HG03342 (cell line): ENCODE data around the gene MYO7B.

Source experiments
- ATAC-seq: cut with Tn5 transposase; IDR thresholded peaks from one replicate; pipeline ENCODE4 v1.9.1; 2021; ENCODE audit warnings: mild to moderate bottlenecking, moderate library complexity; ENCODE audit not compliant: unreplicated experiment

Gene MYO7B

DNA sequence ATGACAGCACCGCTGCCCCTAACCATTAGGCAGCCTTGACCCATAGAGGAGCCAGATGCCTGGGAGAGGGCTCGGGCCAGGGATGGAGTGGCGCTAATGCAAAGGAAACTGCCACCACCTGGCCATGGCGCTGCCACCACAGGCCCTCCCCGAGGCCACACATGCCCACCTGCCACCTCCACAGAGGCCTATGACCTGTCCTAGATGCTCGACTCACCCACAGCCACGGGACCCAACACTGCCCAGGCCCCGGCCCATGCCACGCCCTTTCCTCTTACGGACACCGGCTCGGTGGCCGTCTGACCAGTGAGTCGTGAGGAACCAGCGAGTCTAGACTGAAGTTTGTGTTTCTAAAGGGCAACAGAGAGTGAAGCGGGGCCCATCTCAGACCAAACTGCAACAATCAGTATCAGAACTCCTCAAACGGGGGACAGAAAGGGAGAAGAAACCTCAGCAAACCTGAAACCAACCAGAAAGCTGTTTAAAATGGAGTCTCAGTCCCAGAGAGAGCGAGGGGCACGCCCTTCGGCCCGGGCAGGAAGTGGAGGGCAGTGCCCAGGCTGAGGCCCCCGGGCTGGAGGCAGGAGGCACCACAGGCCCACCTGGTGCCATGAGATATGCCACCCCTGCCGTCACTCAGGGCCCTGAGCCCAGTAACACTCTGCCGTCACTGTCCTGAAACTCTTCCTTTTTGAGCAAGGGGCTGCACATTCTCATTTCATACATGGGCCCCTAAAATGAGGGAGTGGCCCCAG is 111.2 kb downstream of the MYO7B start:
- no peak for ATAC-seq

DNA sequence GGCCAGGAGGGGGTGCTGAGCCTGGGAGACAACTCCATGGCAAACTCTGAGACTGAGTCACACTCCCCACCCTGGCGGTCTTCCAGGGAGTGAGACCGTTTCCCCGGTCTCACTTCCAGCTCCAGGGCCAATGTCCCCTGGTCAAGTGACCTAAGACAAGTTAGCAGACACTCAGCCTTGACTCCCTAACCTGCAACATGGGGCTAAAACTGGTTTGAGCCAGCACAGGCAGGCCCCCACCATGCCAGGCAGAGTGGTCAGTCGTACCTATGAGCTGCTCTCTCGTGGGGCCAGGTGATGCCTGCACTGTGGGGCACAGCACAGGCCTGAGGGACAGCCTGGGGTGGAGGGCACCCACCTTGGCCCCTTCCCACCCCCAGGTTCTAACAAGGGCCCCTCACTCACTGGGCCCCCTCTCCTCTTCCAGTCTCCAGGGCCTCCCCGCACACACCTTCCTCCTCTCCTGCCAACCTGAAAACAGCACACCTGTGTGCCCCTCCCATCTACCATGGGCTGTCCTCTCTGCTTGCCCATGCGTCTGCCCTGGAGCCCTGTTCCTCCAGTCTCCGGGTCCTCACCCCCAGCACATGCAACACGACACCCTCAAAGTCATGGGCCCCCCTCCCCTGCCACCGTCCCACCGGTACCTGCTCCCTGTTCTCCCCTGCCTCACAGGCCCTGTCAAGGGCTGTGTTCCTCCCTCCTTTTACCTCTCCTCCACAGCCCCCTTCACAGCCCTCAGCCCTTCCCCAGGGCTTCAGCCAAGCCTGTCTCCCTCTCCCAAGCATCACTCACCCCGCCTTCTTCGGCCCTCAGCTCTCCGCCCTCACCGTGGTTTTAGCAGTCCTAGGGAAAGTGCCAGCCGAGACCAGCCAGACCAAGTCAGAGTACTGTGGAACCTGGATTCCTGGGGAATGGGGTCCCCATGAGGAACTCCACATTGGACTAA is 112.0 kb downstream of the MYO7B start:
- no peak for ATAC-seq

DNA sequence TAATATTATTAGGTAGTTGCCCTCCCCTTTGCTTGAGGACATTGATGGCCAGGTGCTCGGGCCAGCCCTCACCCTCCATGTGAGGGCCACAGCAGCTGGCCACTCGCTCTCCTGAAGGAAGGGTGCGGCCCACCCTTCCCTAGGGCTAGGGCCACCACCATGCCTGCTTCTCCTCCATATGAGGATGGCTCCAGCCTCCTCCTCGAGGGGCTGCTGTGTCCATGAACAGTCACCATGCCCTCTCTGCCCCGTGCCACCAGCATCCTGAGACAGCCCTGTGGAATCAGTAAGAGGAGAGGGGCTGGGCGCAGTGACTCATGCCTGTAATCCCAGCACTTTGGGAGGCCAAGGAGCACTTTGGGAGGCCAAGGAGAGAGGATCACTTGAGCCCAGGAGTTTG is 112.8 kb downstream of the MYO7B start:
- no peak for ATAC-seq

DNA sequence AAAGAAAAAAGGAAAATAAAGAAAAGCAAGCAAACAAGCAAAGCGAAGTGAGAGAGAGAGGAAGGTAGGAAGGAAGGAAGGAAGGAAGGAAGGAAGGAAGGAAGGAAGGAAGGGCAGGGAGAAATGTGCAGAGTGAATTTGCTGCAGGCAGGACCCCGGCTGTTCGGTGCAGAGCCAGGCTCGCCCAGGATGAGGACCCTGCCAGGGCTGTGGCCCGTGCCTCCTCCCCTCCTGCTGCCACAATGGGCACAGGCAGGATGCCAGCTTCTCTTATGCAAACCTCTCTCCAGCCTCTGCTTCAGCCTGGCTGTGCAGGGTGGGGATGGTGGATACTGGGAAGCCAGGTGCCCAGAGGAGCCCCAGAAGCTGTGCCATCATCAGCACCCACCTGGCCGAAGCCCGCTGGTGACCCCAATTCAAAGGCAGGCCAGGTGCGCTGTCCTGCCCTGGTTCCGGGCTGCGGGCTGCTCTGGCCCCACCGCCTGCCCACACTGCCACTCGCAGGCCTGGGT is 113.7 kb downstream of the MYO7B start:
- no peak for ATAC-seq

DNA sequence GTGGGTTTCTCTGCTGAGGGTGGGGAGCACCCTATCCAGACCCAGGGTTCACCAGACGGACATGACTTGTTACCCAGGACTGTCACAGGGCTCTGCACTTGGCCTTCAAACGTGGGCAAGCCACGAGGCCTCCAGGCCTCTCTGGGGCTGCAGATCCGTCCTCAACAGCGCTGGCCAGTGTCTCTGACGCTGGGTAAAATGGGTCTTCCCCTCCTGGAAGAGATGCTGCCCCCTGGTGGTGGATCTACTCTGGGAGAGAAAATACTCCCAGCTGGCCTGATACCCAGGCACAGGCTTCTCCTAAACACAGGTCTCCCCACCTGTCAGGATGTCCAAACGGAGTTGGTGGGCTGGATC is 114.2 kb downstream of the MYO7B start:
- ATAC-seq = peak; percentile 60

DNA sequence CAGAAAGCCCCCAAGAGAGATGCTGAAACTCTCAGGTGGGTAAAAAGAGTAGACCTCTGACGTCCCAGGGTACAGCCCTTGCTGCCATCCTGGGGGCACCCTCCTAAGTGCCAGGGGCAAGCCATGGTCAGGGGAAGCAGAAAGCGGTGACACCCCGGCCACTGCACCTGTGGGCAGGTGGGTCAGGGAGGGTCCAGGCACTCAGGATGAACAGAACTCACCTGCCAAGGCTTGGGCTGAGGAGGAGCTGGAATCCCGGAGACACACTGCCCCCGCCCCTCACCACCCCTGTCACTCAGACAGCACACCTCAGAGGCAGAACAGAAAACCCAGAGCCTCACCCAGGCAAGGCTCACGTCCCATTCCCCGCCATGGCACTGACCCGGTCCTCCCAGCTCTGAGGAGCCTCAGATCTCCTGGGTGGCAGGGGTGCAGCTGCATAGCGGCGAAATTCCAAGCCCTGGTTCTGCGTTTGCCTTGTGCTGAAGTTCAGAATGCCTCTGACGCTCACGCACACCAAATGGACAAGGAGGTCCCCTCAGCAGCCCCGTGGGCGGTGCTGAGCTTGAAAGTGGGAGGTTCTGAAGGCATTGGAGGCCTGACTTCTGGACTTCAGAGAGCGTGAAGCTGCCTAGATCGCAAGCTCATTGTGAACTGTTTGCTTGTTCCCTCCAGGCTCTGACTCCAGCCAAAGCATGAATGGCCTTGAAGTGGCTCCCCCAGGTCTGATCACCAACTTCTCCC is 114.7 kb downstream of the MYO7B start:
- no peak for ATAC-seq

DNA sequence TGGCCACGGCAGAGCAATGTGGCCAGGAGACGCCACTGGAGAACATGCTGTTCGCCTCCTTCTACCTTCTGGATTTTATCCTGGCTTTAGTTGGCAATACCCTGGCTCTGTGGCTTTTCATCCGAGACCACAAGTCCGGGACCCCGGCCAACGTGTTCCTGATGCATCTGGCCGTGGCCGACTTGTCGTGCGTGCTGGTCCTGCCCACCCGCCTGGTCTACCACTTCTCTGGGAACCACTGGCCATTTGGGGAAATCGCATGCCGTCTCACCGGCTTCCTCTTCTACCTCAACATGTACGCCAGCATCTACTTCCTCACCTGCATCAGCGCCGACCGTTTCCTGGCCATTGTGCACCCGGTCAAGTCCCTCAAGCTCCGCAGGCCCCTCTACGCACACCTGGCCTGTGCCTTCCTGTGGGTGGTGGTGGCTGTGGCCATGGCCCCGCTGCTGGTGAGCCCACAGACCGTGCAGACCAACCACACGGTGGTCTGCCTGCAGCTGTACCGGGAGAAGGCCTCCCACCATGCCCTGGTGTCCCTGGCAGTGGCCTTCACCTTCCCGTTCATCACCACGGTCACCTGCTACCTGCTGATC is 115.4 kb downstream of the MYO7B start:
- no peak for ATAC-seq

DNA sequence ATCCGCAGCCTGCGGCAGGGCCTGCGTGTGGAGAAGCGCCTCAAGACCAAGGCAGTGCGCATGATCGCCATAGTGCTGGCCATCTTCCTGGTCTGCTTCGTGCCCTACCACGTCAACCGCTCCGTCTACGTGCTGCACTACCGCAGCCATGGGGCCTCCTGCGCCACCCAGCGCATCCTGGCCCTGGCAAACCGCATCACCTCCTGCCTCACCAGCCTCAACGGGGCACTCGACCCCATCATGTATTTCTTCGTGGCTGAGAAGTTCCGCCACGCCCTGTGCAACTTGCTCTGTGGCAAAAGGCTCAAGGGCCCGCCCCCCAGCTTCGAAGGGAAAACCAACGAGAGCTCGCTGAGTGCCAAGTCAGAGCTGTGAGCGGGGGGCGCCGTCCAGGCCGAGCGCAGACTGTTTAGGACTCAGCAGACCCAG is 115.9 kb downstream of the MYO7B start:
- no peak for ATAC-seq

DNA sequence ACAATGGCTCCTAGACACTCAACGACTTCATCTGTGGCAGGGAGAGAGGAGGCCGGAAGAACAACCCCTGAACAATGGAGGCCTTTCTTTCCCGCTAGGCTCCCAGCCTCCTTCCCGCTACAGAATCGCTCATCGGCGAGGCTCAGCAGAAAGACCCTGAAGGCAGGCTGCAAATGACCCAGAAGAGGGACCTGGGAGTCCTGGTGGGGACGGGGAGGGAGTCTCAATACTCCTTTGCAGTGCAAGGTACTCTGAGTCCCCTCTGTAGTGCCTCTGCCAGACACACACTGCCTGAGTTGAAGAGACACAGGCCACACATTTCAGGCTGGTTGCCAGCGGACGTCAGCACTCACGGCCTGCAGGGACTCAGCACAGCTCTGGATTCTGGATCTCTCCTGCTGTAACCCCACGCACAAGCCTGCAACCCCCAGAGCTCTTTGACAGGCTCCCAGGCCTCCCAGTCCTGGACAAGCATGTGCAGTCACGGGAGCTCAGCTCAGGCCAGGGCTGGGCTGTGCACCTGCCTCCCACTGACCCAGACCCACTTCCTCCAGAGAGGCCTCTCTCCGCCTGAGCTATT is 116.6 kb downstream of the MYO7B start:
- no peak for ATAC-seq

DNA sequence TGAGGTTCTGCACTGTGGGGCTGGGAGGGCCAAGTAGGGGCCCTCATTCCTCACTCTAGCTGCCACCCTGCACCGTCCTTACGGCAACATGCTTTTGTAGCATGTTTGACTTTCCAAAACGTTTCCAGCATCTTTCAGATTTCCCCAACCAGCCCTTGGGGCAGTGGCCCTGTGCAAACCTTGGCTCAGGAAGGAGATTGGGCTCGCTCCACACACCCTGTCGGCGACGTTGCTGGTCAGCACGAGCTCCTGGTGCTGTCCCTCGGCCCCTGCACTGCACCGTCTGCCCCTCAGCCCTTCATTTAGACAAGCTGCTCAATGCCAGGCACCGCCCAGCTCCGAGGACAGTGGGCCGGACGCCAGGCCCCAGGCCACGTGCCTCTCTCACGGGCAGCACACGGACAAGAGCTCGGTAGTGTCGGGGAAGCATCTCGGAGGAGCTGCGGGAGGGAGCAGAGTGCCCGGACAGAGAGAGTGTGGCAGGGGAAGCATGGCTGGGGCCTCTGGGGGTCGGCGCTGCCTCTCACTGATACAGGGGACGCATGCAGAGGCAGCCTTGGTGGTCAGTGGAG is 117.4 kb downstream of the MYO7B start:
- no peak for ATAC-seq

DNA sequence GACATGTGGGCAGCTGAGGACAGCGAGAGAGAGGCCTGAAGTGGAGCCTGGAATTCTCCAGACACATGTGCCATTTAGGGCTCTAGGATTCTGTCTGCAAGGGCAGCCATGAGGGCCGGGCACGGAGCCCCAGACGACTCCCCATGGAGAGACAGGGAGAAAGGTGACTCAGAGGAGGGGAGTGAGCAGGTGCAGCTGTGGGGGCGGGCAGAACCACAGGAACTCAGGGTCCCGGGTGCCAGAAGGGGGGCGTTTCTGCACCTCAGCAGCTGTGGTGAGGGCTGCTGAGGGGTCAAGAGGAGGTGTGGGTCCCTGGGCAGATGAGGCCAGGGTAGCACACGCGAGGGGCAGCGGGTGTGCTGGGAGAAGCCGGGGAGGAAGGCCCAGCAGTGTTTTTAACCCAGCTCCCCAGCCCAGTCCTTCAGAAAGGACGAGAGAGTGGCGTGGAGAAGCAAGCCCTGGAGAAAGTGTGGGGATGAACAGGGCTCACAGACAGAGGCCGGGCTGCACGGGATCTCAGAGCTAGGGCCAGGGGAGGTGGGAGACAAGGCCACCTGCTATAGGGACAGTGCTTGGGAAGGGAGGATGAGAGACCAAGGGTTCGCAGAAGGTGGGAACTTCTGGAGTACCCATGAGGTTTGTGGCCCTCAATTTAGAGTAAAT is 118.1 kb downstream of the MYO7B start:
- no peak for ATAC-seq

DNA sequence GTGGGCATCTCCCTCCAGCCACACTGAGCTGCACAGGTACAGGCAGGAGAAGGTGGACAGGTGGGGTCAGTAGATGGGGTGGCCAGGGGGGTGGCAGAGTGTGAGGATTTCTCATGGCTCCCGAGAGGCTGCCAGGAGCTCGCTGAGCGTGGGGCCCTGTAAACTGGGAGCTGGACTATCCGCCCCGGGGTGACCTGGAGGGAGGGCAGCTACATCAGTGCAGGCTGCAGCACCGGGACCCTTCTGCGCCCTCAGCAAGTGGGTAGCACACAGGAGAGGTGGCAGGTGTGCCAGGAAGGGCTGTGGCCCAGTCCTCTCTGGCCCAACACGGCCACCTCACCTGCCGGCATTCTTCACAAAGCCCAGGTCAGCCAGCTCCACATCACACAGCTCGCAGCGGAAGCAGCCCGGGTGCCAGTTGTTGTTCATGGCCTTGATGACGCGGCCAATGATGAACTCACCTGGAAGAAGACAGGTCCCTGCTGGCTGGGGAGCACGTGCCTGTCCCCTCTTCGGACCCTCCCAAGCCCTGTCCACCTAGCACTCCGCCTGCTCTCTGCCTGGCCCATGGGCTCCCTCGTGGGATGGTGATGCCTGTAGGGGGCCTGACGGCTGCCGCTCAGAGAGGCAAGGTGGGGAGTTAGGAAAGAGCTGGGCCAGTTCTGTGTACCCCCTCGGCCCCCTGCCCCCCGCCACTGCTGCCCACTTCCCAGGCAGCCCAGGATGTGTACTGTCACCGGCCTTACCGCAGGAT is 118.8 kb downstream of the MYO7B start:
- no peak for ATAC-seq

DNA sequence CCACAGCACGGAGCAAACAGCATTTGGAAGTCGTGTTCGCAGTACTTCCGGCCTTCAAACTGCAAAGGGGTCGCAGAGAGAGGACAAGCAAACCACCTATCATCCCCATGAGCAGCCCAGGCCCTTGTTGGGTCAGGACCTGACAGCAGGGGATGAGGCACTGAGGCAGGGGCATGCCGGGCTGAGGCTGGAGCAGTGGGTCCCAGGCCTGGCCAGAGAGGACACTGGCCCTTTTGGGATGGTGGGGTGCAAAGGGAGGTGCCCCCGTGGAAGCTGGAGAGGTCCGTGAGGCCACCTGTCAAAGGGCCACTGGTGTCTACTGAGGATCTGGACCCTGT is 119.3 kb downstream of the MYO7B start:
- ATAC-seq = no peak

DNA sequence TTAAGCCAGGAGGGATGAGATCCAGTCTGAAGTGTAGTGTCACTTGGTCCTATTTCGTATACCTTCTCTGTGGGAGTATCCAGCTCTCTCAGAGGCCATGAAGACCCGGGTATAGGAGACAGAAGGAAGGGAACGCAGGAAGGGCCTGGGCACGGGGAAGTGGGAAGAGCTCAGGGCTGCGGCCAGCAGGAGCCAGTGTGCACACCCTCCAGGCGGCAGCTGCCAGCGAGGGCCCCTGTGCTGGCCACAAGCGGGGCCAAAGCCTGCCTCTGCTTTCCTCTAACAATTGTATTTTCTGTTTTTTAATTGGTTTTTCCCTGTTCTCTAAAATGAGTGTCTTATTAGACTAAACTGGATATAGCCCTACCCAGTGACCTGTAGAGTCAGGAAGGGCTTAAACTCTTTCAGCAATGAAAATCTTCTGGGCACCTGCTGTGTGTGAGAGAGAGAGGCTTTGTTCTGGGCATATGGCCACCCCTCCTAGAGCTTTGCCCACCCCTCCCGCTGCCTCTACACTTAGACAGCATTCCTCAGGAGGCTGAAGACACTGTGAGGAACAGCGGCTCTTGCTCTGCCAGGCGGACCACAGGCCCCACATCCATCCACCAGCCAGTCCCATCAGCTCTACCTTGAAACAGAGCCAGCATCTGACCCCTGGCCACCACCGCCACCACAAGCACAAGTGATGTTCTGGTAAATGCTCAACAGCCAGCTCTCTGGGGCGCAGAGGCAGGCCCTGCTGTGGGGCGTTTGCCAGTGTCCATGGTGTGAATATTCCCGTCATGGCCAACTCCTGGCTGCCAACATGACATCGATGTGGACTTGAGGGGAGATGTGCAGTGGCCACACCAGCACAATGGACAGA is 120.0 kb downstream of the MYO7B start:
- no peak for ATAC-seq

DNA sequence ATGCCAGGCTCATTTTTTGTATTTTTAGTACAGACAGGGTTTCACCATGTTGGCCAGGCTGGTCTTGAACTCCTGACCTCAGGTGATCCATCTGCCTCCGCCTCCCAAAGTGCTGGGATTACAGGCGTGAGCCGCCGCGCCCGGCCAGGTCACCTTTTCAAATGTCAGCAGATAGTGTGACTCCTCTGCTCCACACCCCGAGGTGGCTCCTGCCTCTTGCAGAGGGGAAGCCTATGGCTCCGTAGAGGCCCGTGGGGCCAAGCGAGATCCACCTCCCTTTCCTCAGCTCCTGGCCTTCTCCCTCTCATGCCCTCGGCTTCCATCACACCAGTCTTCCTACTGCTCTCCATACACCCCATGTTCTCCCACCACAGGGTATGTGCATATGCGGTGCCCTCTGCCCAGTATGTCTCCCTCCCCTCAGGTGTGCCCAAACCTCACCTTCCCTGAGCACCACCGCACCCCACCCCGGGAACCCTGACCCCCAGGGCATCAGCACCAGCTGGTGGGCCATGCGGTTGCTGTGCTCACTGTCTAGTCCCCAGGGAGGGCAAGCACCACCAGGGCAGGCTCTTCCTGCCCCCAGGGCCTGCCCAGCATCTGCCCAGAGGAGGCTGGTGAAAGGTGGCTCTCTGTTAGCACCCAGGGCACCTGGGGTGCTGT is 121.2 kb downstream of the MYO7B start:
- ATAC-seq = no peak

DNA sequence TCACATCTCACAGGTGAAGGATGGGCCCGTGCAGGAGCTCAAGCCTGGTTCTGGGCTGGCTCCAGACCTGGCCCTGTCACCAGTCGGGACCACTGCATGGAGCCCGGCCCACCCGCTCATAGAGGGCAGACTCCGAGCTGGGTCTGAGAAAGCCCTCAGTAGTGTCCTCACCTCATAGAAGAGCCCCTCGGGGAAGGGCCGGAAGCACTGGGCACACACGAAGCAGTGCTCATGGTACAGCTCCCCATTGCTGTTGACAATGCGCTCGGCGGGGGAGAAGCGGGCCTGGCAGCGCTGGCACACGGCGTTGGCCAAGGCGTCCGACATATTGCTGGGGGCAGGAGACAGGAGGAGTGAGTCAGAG is 121.7 kb downstream of the MYO7B start:
- ATAC-seq = no peak

DNA sequence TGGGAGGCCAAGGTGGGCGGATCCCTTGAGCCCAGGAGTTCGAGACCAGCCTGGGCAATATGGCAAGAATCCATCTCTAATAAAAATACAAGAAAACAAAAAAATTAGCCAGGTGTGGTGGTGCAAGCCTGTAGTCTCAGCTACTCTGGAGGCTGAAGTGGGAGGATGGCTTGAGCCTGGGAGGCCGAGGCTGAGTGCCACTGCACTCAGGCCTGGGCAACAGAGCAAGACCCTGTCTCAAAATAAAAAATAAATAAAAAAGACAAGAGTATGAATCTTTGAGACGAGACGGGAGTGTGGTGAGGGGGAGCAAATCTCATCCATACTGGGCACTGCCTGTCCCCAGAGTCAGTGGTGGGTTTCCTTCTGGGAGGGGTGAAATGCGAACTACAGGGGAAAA is 122.7 kb downstream of the MYO7B start:
- no peak for ATAC-seq
